Gastroesophageal sphincter (tissue), 3 donors: ENCODE data around the gene KLHL3.

ENCODE experiments used
- EP300 ChIP-seq: sonication (generic); formaldehyde crosslinking; IDR thresholded peaks from one replicate; pipeline ENCODE4 v1.6.1; 2017; ENCODE audit warnings: antibody characterized with exemption, mild to moderate bottlenecking
- POLR2A ChIP-seq, 2 donors: fragments of 450-650 bp; IDR thresholded peaks; one replicate each; pipeline ENCODE4 v1.6.1; 2017; ENCODE audit warnings: antibody characterized with exemption in 2 of 2, mild to moderate bottlenecking in 2 of 2, moderate library complexity in 1 of 2
- TF ChIP-seq, protein P1 (sequence below), 4 experiments: fragments of 200-600 bp in 2 of 4; fragments of 450-650 bp in 2 of 4; sonication (generic) in 1 of 4; IDR thresholded peaks; one replicate each; pipeline ENCODE4 v1.5.1; 2017 to 2019; ENCODE audit warnings: antibody characterized with exemption in 4 of 4, mild to moderate bottlenecking in 2 of 4, moderate library complexity in 2 of 4

DNA sequence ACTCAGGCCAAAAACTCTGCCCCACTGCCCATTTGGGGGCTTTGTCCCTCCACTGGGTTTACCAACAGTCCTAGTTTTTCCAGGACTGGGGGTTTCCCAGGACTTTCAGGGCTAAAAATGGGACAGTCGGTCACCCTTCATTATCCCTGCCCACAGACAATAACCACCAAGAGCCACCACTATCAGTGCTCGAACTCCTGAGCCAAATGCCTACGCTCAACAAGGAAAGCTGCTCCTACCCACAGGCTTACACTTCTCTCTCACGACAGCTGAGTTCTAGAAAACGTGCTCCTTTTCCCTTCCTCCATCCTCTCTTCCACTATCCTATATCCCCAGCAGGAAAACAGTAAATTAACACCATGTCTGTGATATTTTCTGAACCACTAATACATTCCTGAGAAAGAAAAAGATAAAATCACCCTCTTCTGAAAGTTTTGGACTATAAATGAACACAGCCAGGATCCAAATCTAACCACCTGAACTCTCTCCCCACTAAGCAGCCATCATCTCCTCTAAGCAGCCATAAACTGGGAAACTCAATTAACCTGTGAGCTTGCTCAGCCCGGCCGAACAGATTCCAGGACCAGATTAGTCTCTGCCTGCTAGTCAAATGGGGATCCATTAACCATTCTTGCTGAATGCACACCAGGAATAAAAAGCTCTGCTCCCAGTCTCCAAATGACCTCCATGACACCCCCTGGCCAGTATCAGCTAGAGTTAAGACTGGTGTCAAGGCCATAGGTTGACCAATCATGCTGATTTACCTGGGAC, 41.8 kb downstream of the KLHL3 start:
- TF ChIP-seq, protein P1, sequence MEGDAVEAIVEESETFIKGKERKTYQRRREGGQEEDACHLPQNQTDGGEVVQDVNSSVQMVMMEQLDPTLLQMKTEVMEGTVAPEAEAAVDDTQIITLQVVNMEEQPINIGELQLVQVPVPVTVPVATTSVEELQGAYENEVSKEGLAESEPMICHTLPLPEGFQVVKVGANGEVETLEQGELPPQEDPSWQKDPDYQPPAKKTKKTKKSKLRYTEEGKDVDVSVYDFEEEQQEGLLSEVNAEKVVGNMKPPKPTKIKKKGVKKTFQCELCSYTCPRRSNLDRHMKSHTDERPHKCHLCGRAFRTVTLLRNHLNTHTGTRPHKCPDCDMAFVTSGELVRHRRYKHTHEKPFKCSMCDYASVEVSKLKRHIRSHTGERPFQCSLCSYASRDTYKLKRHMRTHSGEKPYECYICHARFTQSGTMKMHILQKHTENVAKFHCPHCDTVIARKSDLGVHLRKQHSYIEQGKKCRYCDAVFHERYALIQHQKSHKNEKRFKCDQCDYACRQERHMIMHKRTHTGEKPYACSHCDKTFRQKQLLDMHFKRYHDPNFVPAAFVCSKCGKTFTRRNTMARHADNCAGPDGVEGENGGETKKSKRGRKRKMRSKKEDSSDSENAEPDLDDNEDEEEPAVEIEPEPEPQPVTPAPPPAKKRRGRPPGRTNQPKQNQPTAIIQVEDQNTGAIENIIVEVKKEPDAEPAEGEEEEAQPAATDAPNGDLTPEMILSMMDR (IDR thresholded peaks at IDR 0.05) = no peak
- no peak for TF ChIP-seq EP300
- no peak for TF ChIP-seq POLR2A (IDR thresholded peaks at IDR 0.05)
